Activated CD4-positive, alpha-beta T cell treated with anti-CD3 and anti-CD28 coated beads, Interleukin-2, amount 10 ng/mL, durations not matched to agents 24 days and 14 days (primary cell): ENCODE results near the gene LRRC28. TPM values are rescaled to one million over a fixed set of nuclear protein-coding genes. Genes with fewer than 3 reads are reported as not detected.

Experiments used
- DNase-seq: peaks from one replicate; pipeline ENCODE4 v3.0.0; 2022
- H3K27ac Mint-ChIP-seq: one replicate; pipeline ENCODE4 v1.8.0; 2022; ENCODE audit warnings: mild to moderate bottlenecking, mixed read lengths
- H3K27me3 Mint-ChIP-seq: one replicate; pipeline ENCODE4 v1.8.0; 2022; ENCODE audit warnings: mixed read lengths
- H3K36me3 Mint-ChIP-seq: one replicate; pipeline ENCODE4 v1.8.0; 2022; ENCODE audit warnings: low read depth, mild to moderate bottlenecking, mixed read lengths
- H3K4me1 Mint-ChIP-seq: one replicate; pipeline ENCODE4 v1.8.0; 2021; ENCODE audit warnings: mixed read lengths
- H3K4me3 Mint-ChIP-seq: one replicate; pipeline ENCODE4 v1.8.0; 2022; ENCODE audit warnings: mild to moderate bottlenecking, moderate library complexity, mixed read lengths
- H3K9me3 Mint-ChIP-seq: one replicate; pipeline ENCODE4 v1.8.0; 2021; ENCODE audit warnings: mixed read lengths
- intact Hi-C: fragments of 100-400 bp; cut with micrococcal nuclease; formaldehyde crosslinking; loops from one replicate; pipeline ENCODE4 v1.15.1; 2023
- total RNA-seq: library from RNA; stranded (reverse); gene quantifications from 2 replicates; pipeline ENCODE4 v1.2.3, GENCODE V29; 2022

LRRC28 gene
- total RNA-seq, 1 donor from 2014 or later, result 15.1 TPM

DNA sequence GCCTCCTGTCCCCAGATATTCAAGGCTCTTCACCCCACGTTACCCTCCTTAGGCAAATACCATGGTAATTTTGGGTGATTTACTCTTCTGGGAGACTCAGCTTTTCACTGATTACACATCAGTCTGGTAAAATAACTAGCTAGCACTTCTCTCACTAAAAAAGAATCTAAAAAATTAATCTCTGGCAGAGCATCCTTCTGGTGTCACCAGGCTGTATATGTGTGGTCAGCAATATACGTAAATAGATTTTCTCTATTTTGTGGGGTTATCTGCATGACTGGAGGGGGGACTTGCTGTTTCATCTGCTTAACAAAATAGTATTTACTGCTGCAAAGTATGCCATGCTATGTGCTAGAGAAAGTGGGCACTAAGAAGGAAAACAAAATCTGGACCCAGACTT, 45.1 kb downstream of the LRRC28 start:
- Mint-ChIP-seq H3K4me1 (peaks cover 2% of the 10 kb centered on the region), H3K27ac (no peak overlapping the region), H3K36me3 (peaks cover 24% of the 10 kb centered on the region), H3K4me3 (no peak overlapping the region), H3K9me3 (peaks cover 6% of the 10 kb centered on the region), H3K27me3 (no peaks in the 10 kb centered on the region)
- intact Hi-C loops, result no loop called here
- no peak for DNase-seq

- Mint-ChIP-seq H3K9me3 (no peaks in the 10 kb centered on the region), H3K36me3 (no peaks in the 10 kb centered on the region), H3K4me3 (no peak overlapping the region), H3K4me1 (no peaks in the 10 kb centered on the region), H3K27me3 (no peaks in the 10 kb centered on the region), H3K27ac (no peak overlapping the region)
- no peak for DNase-seq
- intact Hi-C loops, result no loop called here
These were observed 52.6 kb downstream of the LRRC28 start for GRCh38 chr15:99303907-99304306.

GRCh38 chr15:99305761-99306505, 54.7 kb downstream of the LRRC28 start:
- DNase-seq, result no peak
- intact Hi-C loops, result no loop called here

DNA sequence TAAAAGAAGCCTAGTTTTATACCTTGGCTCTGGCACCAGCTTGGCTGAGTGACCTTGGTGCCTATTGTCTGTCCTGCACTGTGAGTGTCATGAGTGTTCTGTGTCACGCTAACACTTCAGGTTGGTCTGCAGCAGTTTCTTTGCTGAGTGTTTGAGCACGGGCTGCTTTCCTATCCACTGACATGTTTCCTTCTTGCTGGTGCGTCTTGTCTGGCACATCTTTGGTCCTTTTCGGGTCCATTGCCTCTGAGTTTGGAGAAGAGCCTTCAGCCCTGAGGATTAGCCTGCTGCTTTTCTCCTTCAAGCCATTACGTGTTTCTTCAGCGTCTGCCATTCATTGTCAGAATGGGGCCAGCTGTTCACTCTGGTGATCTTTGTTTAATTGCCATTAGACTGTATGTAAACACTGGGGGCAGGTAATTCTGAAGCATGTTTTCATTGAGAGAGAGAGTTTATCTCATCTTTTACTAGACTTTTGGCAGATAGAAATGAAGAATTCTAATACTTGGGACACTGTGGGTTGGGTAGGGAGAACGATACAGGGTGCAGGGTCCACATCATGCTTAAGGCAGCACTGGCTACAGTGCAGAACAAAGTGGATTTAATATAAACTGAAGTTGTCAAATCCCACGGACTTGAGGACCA, 55.5 kb downstream of the LRRC28 start:
- intact Hi-C loops, result no loop called here
- peaks cover 2% of the 10 kb centered on the region for H3K4me1 Mint-ChIP-seq
- DNase-seq, result no peak
- no peaks in the 10 kb centered on the region for H3K27me3 Mint-ChIP-seq
- H3K4me3 Mint-ChIP-seq, result no peak overlapping the region
- H3K9me3 Mint-ChIP-seq, result no peaks in the 10 kb centered on the region
- no peaks in the 10 kb centered on the region for H3K36me3 Mint-ChIP-seq
- H3K27ac Mint-ChIP-seq, result no peak overlapping the region

More at GRCh38 chr15:99305761-99306505, 54.7 kb downstream of the LRRC28 start:
- no peaks in the 10 kb centered on the region for H3K9me3 Mint-ChIP-seq
- no peak overlapping the region for H3K4me3 Mint-ChIP-seq
- no peaks in the 10 kb centered on the region for H3K36me3 Mint-ChIP-seq
- H3K27me3 Mint-ChIP-seq, result no peaks in the 10 kb centered on the region
- no peak overlapping the region for H3K27ac Mint-ChIP-seq
- H3K4me1 Mint-ChIP-seq, result peaks cover 2% of the 10 kb centered on the region

GRCh38 chr15:99307735-99308134, 56.5 kb downstream of the LRRC28 start:
- H3K27me3 Mint-ChIP-seq, result no peaks in the 10 kb centered on the region
- no peak for DNase-seq
- no peak overlapping the region for H3K27ac Mint-ChIP-seq
- intact Hi-C loops, result no loop called here
- peaks cover 2% of the 10 kb centered on the region for H3K36me3 Mint-ChIP-seq
- peaks cover 2% of the 10 kb centered on the region for H3K9me3 Mint-ChIP-seq
- H3K4me3 Mint-ChIP-seq, result no peak overlapping the region
- H3K4me1 Mint-ChIP-seq, result peaks cover 2% of the 10 kb centered on the region

GRCh38 chr15:99310745-99311144, 59.5 kb downstream of the LRRC28 start:
- no peaks in the 10 kb centered on the region for H3K27me3 Mint-ChIP-seq
- no peak overlapping the region for H3K4me3 Mint-ChIP-seq
- peaks cover 4% of the 10 kb centered on the region for H3K36me3 Mint-ChIP-seq
- H3K9me3 Mint-ChIP-seq, result peaks cover 3% of the 10 kb centered on the region
- DNase-seq, result no peak
- no peak overlapping the region for H3K27ac Mint-ChIP-seq
- intact Hi-C loops, result no loop called here
- peaks cover 2% of the 10 kb centered on the region for H3K4me1 Mint-ChIP-seq

- peaks cover 3% of the 10 kb centered on the region for H3K9me3 Mint-ChIP-seq
- H3K36me3 Mint-ChIP-seq, result peaks cover 4% of the 10 kb centered on the region
- intact Hi-C loops, result no loop called here
- no peak for DNase-seq
- peaks cover 2% of the 10 kb centered on the region for H3K4me1 Mint-ChIP-seq
- H3K4me3 Mint-ChIP-seq, result no peak overlapping the region
- no peak overlapping the region for H3K27ac Mint-ChIP-seq
- no peaks in the 10 kb centered on the region for H3K27me3 Mint-ChIP-seq
These were observed 60.9 kb downstream of the LRRC28 start for GRCh38 chr15:99312228-99312627.

DNA sequence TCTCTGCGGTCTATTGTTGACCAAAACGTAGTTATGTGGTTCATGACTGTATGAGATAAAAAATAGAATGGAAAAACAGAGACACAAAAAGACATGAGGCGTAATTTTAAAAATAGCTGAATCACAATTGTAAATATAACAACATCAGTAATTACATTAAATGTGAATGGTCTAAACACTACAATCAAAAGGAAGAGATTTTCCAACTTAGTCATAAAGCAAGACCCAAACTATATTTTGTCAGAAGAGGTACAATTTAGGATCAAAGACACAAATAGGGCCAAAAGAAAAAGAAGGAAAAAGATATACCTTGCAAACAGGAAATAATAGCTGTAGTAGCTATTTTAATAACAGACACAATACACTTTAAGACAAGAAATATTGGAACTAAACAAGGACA, 61.5 kb downstream of the LRRC28 start:
- Mint-ChIP-seq H3K4me3 (no peak overlapping the region), H3K4me1 (peaks cover 2% of the 10 kb centered on the region), H3K27ac (no peak overlapping the region), H3K9me3 (peaks cover 3% of the 10 kb centered on the region), H3K27me3 (no peaks in the 10 kb centered on the region), H3K36me3 (peaks cover 4% of the 10 kb centered on the region)
- intact Hi-C loops, result no loop called here
- no peak for DNase-seq

- no peak overlapping the region for H3K27ac Mint-ChIP-seq
- H3K4me1 Mint-ChIP-seq, result peaks cover 2% of the 10 kb centered on the region
- H3K4me3 Mint-ChIP-seq, result no peak overlapping the region
- H3K36me3 Mint-ChIP-seq, result peaks cover 4% of the 10 kb centered on the region
- intact Hi-C loops, result no loop called here
- no peak for DNase-seq
- H3K27me3 Mint-ChIP-seq, result no peaks in the 10 kb centered on the region
- peaks cover 3% of the 10 kb centered on the region for H3K9me3 Mint-ChIP-seq
These were observed 64.4 kb downstream of the LRRC28 start for GRCh38 chr15:99315636-99316035.

- intact Hi-C loops, result no loop called here
- Mint-ChIP-seq H3K27me3 (no peaks in the 10 kb centered on the region), H3K9me3 (no peaks in the 10 kb centered on the region), H3K4me1 (peaks cover 7% of the 10 kb centered on the region), H3K4me3 (no peak overlapping the region), H3K27ac (no peak overlapping the region), H3K36me3 (no peaks in the 10 kb centered on the region)
- DNase-seq, result no peak
These were observed 69.3 kb downstream of the LRRC28 start for GRCh38 chr15:99320374-99321215.

DNA sequence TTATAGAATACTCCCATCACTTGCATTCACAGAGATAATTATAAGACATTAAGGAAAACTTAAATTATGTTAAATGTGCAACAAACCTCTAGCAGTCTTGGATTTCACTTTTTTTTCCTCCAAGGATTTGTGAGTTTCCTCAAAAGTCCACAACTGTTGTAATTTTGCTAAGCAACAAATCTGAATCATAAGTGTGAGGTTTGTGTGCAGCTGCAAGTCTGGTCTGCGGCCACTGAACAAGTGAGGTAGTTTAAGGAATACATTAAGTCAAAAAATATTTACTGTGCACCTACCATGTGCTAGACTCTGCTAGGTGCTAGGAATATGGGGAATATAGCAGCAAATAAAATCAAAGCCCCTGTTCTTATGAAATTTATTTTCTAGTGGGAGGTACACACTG, 70.2 kb downstream of the LRRC28 start:
- Mint-ChIP-seq H3K27ac (no peak overlapping the region), H3K36me3 (no peaks in the 10 kb centered on the region), H3K4me1 (peaks cover 7% of the 10 kb centered on the region), H3K9me3 (no peaks in the 10 kb centered on the region), H3K27me3 (no peaks in the 10 kb centered on the region), H3K4me3 (no peak overlapping the region)
- no peak for DNase-seq
- intact Hi-C loops, result no loop called here

DNA sequence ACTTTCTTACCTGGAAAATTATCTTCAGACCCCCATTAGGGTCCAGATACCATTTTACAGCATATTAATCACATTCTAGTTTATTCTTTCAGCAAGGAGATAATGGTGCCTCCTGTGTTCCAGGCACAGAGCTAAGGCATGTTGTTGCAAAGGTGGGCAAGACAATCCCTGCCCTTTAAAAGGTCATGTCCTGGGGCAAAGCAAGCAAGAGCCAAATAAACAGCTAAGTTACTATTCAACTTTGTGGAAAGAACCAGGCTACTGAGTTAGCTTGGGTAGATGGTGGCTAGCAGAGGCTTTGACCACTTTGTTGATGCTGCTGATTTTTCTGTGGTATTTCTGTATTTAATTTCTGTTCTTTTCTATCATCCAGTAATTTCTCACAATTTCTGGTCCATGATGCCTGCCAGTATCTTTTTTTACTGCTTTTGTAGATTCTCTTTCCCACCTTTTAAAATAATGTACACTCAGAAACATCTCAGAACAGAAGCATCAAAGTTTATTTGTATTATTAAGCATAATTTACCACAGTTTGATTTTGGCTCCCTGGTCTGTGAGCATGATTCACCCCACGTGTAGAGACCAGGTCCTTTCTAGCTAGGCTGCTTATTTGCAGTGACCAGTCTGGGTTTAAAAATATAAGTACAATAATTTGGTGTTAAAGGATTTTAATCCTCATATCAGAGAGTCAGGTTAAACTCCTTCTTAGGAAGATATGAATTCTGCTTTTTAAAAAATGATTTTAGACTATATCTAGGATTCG, 71.5 kb downstream of the LRRC28 start:
- Mint-ChIP-seq H3K36me3 (no peaks in the 10 kb centered on the region), H3K27me3 (no peaks in the 10 kb centered on the region), H3K27ac (no peak overlapping the region), H3K9me3 (no peaks in the 10 kb centered on the region), H3K4me1 (peaks cover 7% of the 10 kb centered on the region), H3K4me3 (no peak overlapping the region)
- DNase-seq, result no peak
- intact Hi-C loops, result no loop called here

DNA sequence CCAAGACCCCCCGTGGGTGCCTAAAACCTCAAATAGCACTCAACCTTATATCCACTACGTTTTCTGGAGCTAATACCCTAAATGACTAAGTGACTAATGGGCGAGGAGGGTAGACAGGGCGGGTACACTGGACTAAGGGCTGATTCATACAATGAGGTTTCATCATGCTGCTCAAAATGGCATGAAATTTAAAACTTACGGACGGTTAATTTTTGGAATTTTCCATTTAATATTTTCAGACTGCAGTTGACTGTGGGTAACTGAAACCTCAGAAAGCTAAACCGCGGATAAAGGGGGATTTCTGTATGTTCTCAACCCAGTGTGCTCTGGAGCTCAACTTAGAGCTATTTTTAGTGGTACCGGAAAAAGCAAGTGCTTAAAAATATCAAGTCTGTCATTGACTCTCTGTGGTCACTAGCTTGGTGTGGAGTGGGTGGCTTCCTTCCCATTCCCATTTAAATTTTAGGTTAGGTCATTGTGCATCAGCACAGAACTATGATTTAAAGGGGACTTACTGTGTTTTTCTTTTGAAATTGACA, 72.9 kb downstream of the LRRC28 start:
- no peaks in the 10 kb centered on the region for H3K27me3 Mint-ChIP-seq
- no peaks in the 10 kb centered on the region for H3K9me3 Mint-ChIP-seq
- DNase-seq, result no peak
- H3K36me3 Mint-ChIP-seq, result no peaks in the 10 kb centered on the region
- H3K27ac Mint-ChIP-seq, result peak overlapping the region; percentile 40
- H3K4me3 Mint-ChIP-seq, result no peak overlapping the region
- intact Hi-C loops, result loop anchor here (1.0 kb wide), 1 partner anchor 47 kb away; no protein-coding TSS in a partner anchor
- peaks cover 7% of the 10 kb centered on the region for H3K4me1 Mint-ChIP-seq
